HG03135 (cell line): ENCODE data around the gene WFDC2.

Experiments
- ATAC-seq: cut with Tn5 transposase; IDR thresholded peaks from one replicate; pipeline ENCODE4 v1.9.1; 2021; ENCODE audit warnings: mild to moderate bottlenecking, moderate library complexity; ENCODE audit not compliant: unreplicated experiment

WFDC2 gene

GRCh38 chr20:45489083-45489531, 19.6 kb downstream of the WFDC2 start:
- no peak for ATAC-seq

- ATAC-seq: no peak
Measured at GRCh38 chr20:45495501-45495941, 26.0 kb downstream of the WFDC2 start.

GRCh38 chr20:45496166-45496565, 26.6 kb downstream of the WFDC2 start:
- ATAC-seq: no peak

- ATAC-seq: no peak
Measured at GRCh38 chr20:45497971-45498494, 28.5 kb downstream of the WFDC2 start.

GRCh38 chr20:45500022-45500421, 30.5 kb downstream of the WFDC2 start:
- no peak for ATAC-seq

GRCh38 chr20:45501600-45501999, 32.0 kb downstream of the WFDC2 start:
- no peak for ATAC-seq

- ATAC-seq: no peak
Measured at GRCh38 chr20:45502561-45502960, 33.0 kb downstream of the WFDC2 start.

- no peak for ATAC-seq
Measured at GRCh38 chr20:45503403-45503802, 33.9 kb downstream of the WFDC2 start.

- ATAC-seq: no peak
Measured at GRCh38 chr20:45506398-45506797, 36.8 kb downstream of the WFDC2 start.

- ATAC-seq: no peak
Measured at GRCh38 chr20:45507011-45507820, 37.7 kb downstream of the WFDC2 start.

GRCh38 chr20:45508068-45508886, 38.7 kb downstream of the WFDC2 start:
- ATAC-seq: no peak

GRCh38 chr20:45509091-45509490, 39.5 kb downstream of the WFDC2 start:
- ATAC-seq: no peak

- no peak for ATAC-seq
Measured at GRCh38 chr20:45510242-45510862, 40.8 kb downstream of the WFDC2 start.

GRCh38 chr20:45515147-45515913, 45.8 kb downstream of the WFDC2 start, which contains the start of gene SPINT3:
Gene SPINT3, minus strand, starts transcription at chr20:45515622. Its CDS starts 14 bp downstream, at chr20:45515608.
- ATAC-seq: no peak

- no peak for ATAC-seq
Measured at GRCh38 chr20:45518282-45518681, 48.7 kb downstream of the WFDC2 start.

- ATAC-seq: no peak
Measured at GRCh38 chr20:45523821-45524220, 54.3 kb downstream of the WFDC2 start.

GRCh38 chr20:45527294-45527693, 57.7 kb downstream of the WFDC2 start:
- no peak for ATAC-seq
